ENCODE results near the gene SIX2. TPM values are rescaled to one million over a fixed set of nuclear protein-coding genes. Genes with fewer than 3 reads are reported as not detected.

Gene SIX2
- total and polyA plus RNA-seq, 2 experiments from 2014 or later, result 0.87 to 1.3 TPM

- Mint-ChIP-seq H3K36me3 (ENCODE audit: low read depth) (no peaks in the 10 kb centered on the region), H3K27me3 (ENCODE audit: insufficient read depth, low read depth, poor library complexity) (peaks cover 12% of the 10 kb centered on the region), H3K27ac (no peak overlapping the region), H3K9me3 (no peaks in the 10 kb centered on the region), H3K4me1 (peaks cover 11% of the 10 kb centered on the region; the same call in 2 of the 3 replicates), H3K4me3 (no peak overlapping the region)
- TF ChIP-seq EZH2phosphoT487 (IDR thresholded peaks at IDR 0.05; ENCODE audit: unreplicated experiment) (no peak), NANOG (IDR thresholded peaks at IDR 0.05; ENCODE audit: borderline replicate concordance) (no peak), STAT1 (IDR thresholded peaks at IDR 0.05; ENCODE audit: unreplicated experiment) (no peak), POLR2AphosphoS5 (IDR thresholded peaks at IDR 0.05; ENCODE audit: low read depth) (no peak), ZNF331 (CRISPR knock-in tag; IDR thresholded peaks at IDR 0.05; ENCODE audit: low read depth) (no peak), CREB1 (CRISPR knock-in tag; IDR thresholded peaks at IDR 0.05; ENCODE audit: low read depth) (no peak), ZNF462 (CRISPR knock-in tag; IDR thresholded peaks at IDR 0.05) (no peak), ZNF114 (CRISPR knock-in tag; IDR thresholded peaks at IDR 0.05) (no peak), JUNB (IDR thresholded peaks at IDR 0.05; ENCODE audit: unreplicated experiment) (no peak), EZH2 (IDR thresholded peaks at IDR 0.05; ENCODE audit: low read depth, unreplicated experiment) (no peak)
- TF ChIP-seq, protein P1, sequence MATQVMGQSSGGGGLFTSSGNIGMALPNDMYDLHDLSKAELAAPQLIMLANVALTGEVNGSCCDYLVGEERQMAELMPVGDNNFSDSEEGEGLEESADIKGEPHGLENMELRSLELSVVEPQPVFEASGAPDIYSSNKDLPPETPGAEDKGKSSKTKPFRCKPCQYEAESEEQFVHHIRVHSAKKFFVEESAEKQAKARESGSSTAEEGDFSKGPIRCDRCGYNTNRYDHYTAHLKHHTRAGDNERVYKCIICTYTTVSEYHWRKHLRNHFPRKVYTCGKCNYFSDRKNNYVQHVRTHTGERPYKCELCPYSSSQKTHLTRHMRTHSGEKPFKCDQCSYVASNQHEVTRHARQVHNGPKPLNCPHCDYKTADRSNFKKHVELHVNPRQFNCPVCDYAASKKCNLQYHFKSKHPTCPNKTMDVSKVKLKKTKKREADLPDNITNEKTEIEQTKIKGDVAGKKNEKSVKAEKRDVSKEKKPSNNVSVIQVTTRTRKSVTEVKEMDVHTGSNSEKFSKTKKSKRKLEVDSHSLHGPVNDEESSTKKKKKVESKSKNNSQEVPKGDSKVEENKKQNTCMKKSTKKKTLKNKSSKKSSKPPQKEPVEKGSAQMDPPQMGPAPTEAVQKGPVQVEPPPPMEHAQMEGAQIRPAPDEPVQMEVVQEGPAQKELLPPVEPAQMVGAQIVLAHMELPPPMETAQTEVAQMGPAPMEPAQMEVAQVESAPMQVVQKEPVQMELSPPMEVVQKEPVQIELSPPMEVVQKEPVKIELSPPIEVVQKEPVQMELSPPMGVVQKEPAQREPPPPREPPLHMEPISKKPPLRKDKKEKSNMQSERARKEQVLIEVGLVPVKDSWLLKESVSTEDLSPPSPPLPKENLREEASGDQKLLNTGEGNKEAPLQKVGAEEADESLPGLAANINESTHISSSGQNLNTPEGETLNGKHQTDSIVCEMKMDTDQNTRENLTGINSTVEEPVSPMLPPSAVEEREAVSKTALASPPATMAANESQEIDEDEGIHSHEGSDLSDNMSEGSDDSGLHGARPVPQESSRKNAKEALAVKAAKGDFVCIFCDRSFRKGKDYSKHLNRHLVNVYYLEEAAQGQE (IDR thresholded peaks at IDR 0.05; ENCODE audit: unreplicated experiment), result no peak
- TF ChIP-seq, protein P2, sequence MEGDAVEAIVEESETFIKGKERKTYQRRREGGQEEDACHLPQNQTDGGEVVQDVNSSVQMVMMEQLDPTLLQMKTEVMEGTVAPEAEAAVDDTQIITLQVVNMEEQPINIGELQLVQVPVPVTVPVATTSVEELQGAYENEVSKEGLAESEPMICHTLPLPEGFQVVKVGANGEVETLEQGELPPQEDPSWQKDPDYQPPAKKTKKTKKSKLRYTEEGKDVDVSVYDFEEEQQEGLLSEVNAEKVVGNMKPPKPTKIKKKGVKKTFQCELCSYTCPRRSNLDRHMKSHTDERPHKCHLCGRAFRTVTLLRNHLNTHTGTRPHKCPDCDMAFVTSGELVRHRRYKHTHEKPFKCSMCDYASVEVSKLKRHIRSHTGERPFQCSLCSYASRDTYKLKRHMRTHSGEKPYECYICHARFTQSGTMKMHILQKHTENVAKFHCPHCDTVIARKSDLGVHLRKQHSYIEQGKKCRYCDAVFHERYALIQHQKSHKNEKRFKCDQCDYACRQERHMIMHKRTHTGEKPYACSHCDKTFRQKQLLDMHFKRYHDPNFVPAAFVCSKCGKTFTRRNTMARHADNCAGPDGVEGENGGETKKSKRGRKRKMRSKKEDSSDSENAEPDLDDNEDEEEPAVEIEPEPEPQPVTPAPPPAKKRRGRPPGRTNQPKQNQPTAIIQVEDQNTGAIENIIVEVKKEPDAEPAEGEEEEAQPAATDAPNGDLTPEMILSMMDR (conservative IDR thresholded peaks at IDR 0.05; ENCODE audit: low read depth in 2 of 2), result no peak
- TF ChIP-seq, protein P3, sequence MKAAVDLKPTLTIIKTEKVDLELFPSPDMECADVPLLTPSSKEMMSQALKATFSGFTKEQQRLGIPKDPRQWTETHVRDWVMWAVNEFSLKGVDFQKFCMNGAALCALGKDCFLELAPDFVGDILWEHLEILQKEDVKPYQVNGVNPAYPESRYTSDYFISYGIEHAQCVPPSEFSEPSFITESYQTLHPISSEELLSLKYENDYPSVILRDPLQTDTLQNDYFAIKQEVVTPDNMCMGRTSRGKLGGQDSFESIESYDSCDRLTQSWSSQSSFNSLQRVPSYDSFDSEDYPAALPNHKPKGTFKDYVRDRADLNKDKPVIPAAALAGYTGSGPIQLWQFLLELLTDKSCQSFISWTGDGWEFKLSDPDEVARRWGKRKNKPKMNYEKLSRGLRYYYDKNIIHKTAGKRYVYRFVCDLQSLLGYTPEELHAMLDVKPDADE (IDR thresholded peaks at IDR 0.05), result no peak
- H3K4me2 ChIP-seq, result no peak overlapping the region
- no peaks in the 10 kb centered on the region for H3K36me3 ChIP-seq (ENCODE audit: insufficient read depth)
- no peak for ATAC-seq
- H3K27ac ChIP-seq (ENCODE audit: low read depth), result no peak overlapping the region
- no peak overlapping the region for H3K4me3 ChIP-seq
- H3F3A ChIP-seq (replicated peaks; ENCODE audit: low read depth), result no peaks in the 10 kb centered on the region
- no peak for DNase-seq (ENCODE audit: low spot score)
- H2AFZ ChIP-seq, result no peak overlapping the region
- peaks cover 9% of the 10 kb centered on the region; the same call in 1 of the 2 replicates for H3K4me1 ChIP-seq (ENCODE audit: insufficient read depth)
- 0 out of 2 replicates have a peak, but pooled peaks cover 4% of the 10 kb centered on the region for H3K27me3 ChIP-seq (ENCODE audit: insufficient read depth)
- H3K9me2 ChIP-seq (ENCODE audit: insufficient read depth), result no peaks in the 10 kb centered on the region
- H3K79me2 ChIP-seq (replicated peaks; ENCODE audit: insufficient read depth), result no peaks in the 10 kb centered on the region
- H4K20me1 ChIP-seq (replicated peaks; ENCODE audit: insufficient read depth), result no peaks in the 10 kb centered on the region
Observed at GRCh38 chr2:44967727-44968432, 41.4 kb downstream of the SIX2 start.
